ENCODE measurements around the gene CDK5RAP3.

DNA sequence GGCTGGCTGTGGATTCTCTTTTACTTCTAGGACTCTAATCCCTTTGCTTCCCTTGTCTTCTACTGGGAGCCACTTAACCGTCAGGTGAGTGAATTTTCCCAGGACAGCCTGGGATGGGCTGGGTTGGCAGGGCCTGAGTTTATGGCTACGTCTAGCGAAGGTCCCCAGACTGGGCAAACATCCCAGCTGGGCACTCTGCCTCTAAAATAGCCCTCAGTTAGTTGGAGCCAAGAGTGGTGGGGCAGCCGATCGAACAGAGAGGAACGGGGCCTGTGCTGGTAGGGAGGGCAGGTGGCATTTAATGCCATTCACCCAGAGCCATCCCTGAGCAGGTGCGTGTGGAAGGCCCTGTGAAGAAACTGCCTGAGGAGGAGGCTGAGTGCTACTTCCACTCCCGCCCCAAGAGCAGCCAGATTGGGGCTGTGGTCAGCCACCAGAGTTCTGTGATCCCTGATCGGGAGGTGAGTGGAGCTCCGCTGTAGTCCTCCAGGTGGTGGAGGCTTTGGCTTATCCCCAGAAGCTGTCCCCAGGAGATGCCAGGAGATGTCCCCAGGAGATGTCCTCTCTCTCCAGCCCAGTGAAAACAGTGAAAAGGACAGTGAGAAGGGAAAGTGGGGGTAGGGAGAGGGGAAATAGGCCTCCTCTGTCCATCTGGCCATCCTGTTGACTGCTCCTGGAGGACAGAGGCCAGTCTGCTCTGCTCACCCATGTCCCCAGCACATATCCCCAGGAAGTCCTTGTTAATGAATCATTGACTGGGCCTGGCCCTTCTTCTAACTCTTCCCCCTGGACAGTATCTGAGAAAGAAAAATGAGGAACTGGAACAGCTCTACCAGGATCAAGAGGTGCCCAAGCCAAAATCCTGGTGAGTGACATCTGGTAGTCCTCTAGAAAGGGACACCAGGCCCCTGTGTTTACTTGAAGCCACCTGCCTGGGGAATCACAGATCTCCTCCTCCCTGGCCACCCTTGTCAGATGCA lies 25.1 kb upstream of the CDK5RAP3 start:
- TF ChIP-seq, protein P1, sequence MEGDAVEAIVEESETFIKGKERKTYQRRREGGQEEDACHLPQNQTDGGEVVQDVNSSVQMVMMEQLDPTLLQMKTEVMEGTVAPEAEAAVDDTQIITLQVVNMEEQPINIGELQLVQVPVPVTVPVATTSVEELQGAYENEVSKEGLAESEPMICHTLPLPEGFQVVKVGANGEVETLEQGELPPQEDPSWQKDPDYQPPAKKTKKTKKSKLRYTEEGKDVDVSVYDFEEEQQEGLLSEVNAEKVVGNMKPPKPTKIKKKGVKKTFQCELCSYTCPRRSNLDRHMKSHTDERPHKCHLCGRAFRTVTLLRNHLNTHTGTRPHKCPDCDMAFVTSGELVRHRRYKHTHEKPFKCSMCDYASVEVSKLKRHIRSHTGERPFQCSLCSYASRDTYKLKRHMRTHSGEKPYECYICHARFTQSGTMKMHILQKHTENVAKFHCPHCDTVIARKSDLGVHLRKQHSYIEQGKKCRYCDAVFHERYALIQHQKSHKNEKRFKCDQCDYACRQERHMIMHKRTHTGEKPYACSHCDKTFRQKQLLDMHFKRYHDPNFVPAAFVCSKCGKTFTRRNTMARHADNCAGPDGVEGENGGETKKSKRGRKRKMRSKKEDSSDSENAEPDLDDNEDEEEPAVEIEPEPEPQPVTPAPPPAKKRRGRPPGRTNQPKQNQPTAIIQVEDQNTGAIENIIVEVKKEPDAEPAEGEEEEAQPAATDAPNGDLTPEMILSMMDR (IDR thresholded peaks at IDR 0.05) = no peak
- TF ChIP-seq POLR2A (IDR thresholded peaks at IDR 0.05) = no peak
